HTERT RPE-1 (cell line): ENCODE measurements around the gene EXOC6B.

Source experiments
- in situ Hi-C: fragments of 300-500 bp; cut with MboI; formaldehyde crosslinking; loops from 4 replicates; pipeline ENCODE4 v1.14.3; 2020; ENCODE audit warnings: low sequenced_read_pairs

The EXOC6B gene

DNA sequence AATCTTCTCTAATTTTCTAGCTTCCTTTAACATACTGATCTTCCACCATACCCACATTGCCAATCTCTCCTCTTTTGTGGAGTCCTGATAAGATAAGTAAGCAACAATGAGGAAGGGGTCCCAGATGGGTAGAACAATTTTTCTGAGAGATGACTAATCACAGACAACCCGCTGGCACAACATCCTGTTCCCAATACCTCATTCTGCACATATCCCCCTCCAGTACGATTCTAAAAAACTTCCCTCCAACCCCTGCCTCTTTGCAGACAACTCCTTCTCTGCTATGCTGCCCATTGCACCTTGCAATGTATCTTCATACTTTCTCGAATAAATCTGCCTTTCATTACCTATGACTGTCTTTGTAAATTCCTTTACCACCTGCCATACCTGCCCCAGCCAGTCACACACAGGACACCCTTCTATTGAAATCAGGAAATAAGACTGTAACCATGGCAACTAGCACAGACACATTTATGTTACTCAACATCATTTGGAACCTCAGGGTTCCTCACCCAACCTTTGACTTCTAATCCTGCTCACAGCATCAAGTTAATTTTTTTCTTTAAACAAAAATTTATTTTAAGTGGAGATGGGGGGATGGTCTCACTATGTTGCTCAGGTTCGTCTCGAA lies 7.4 kb upstream of the EXOC6B start:
- in situ Hi-C loops = no loop called here

DNA sequence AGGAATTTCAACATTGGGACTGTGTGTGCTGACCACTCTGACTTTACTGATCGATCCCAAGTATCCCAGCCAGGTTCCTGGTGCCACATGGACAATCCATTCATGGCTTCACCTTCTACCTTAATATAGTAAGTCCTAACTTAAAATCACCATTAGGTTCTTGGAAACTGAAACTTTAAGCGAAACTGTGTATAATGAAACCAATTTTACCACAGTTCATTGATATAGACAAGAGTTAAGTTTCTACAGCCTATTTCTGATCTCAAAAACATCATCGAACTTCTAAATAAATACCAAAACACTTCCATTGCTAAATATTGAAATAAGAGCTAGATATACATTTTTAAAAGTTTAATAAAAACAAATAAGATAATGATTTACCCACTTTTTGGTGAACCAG lies 4.4 kb upstream of the EXOC6B start:
- in situ Hi-C loops = no loop called here

DNA sequence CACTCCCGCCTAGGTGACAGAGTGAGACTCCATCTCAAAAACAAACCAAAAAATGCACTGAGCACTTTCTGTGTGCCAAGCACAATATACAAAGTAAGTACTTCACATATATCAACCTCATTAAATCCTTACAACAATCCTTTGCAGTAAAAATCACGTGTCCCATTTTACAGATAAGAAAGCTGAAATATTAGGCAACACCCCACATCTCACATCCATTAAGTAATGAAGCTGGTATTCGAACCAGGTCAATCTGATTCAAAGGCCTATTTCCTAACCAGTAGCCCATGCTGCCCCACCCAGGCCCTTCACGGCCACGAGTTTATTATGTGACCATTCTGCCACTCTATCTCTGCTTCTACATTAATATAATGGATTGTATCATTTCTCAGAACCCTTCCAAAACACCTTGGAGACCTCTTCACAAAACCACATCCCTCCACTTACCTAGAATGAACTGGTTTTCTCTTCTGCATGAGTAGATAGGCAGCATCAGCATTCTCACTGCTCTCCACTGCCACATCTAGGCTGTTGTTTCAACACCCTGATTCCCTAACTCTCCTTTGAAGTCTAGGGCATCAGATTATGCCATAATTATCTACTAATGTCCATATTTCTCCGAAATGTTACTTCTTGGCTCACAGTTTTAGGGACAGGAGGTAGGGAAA lies 3.1 kb upstream of the EXOC6B start:
- in situ Hi-C loops = no loop called here

DNA sequence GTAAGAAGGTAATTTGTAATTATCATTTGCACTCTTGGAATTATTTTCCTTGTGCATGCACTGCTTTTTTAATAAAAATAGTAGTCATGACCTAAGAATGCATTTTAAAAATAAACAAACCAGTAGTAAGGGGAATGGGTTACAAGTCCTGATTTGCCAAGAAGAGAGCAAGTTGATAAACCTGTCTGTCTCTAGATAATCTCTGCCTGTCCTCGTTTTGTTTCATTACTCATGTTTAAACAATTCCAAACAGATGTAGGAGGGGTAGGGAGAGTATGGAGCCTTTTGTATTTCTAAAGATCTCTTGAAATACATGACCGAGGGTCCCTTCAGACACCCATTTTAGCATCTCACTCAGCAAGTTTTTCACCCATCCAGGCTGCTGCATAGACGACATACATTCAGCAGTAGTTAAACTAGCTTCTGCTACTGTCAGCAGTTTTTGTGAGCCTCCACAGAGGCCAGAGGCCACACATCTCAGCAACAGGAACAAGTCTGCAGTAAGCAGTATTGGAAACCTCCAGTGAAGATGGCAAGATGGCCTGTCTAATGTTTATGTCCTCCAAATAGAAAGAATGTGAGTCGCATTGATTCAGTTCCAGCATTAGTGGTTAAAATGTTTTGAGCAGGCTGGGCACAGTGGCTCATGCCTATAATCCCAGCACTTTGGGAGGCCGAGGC lies 2.3 kb upstream of the EXOC6B start:
- in situ Hi-C loops = no loop called here

DNA sequence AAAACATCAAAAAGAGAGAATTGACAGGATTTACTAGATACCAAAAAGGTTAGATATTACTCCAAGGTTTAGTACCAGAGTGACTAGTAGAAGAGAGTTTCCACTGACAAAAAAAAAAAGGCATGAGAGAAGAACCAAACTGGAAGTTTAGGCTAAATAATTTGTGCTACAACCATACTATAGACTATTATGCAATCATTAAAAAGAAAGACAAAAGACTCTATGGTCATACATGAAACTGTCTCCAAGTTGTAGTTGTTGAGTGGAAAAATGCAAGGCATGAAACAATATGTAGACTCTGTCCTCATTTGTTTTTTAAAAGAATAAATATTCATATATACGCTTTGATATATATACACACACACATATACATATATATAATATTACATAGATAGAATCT lies 1.7 kb upstream of the EXOC6B start:
- in situ Hi-C loops = no loop called here

DNA sequence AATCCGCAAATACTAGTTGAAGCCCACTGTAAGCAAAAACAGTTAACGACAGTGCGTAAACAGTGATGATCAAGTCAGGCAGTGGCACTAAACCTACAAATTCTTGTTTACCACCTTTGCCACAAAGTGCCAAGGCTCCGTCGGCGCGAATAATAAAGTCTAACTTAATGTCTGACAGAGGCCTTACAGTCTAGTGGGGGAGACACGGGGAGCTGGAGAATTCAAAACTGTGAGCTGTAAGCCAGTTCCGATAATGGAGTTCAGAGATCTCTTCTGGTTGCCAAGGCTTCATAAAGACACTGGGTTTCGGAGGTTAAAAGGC lies 284 bp upstream of the EXOC6B start:
- in situ Hi-C loops = no loop called here

DNA sequence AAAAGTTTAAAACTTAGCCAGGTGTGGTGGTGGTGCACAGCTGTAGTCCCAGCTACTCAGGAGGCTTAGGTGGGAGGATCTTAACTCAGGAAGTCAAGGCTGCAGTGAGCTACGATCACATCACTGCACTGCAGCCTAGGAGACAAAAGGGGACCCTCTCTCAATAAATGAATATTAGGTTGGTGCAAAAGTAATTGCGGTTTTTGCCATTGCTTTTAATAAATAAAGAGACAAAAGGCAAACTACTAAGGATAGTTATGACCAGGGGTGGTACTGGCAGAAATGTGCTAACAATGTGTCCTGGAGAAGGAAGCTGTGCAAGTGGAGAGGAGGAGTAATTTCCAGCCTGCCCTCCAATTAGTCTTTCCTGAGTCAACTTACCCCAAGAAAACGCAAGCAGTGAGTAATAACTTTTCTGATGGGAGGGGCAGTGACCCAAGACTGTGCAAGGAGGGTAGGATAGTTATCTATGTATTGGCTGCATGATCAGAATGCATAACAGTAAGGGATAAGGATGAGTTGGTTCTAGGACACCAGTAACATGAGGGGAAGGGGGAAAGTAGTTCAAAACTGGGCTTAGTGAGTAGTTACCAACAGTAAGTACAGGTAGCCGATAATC lies 1.5 kb downstream of the EXOC6B start:
- in situ Hi-C loops = no loop called here

DNA sequence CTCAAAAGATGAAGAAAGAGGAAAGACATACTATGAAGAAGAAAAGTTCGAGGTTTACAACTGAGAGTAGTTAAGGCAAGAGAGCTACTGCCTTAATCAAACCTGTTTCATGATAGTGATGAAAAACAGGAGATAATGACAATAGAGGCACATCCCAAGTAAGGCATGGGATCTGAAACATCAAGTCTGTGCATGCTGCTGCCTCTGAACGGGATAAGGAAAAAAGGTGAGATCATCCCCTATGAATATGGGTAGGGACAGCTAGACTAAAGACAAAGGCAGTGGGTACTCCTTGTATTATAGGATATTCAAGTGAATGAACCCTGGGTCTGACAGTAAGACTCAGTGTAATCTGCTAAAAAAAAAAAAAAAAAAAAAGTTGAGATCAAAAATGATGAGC lies 3.0 kb downstream of the EXOC6B start:
- in situ Hi-C loops = no loop called here

DNA sequence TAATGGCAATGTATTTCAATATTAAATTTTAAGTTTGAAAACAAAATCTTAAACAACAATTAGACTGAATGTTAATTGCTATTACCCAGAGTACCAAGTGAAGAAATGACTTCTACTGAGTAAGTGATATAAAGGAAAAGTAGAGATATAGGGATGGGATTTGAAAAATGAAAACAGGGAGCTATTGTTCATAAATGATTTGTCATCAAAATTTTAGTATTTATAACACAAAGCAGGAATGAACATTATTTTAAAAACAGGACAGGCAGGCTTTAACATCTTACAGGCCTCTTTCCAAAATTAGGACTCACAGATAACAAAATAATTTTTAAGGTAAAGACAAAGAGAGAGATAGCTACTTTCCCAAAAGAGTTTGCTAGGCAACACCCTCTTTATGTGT lies 3.9 kb downstream of the EXOC6B start:
- in situ Hi-C loops = no loop called here

DNA sequence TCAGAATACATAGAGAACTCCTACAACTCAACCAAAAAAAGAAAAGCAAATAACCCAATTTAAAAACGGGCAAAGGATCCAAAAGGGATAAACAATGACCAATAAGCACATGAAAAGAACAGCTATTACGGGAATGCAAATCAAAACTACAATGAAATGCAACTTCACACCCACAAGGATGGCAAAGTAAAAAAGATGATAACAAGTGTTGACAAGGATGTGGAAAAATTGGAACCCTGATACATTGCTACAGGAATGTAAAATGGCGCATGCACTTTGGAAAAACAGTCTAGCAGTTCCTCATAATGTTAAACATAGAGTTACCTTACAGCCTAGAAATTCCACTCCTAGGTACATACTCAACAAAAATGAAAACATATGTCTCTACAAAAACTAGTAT lies 4.7 kb downstream of the EXOC6B start:
- in situ Hi-C loops = no loop called here

DNA sequence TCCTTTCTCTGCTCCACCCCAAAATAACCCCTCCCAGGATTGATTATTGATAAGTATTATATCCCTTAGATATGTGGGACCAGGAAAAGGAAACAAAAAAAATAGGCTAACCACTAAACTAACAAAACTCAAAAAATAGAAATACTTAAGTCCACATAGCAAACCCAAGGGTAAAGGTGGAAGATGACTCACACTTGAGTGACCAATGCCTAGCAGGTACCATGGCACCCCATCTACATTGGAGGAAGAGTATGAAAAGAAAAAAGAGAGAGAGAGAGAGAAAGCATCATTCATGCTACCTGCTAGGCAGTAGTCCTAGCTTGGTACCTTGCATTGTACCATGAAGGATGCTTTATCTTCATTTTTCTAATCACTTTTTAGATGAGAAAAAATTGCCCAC lies 6.3 kb downstream of the EXOC6B start:
- in situ Hi-C loops = no loop called here

DNA sequence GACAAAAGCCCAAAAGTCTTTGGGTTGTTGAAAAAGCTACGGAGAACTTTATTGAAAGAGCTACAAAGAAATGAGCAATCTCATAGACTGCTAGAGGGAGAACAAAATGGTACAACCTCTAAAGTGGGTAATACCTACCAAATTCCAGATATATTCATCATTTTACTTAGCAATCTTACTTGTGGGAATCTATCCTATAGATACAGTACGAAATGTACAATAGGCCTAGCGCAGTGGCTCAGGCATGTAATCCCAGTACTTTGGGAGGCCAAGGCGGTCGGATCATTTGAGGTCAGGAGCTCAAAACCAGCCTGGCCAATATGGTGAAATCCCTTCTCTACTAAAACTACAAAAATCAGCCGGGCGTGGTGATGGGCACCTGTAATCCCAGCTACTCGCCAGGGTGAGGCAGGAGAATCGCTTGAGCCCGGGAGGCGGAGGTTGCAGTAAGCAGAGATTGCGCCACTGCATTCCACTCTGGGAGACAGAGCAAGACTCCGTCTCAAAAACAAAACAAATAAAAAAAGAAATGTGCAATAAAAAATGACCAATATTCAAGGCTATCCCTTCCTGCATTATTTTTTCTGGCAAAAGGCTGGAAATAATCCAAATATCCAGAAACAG lies 10.1 kb downstream of the EXOC6B start:
- in situ Hi-C loops = no loop called here

DNA sequence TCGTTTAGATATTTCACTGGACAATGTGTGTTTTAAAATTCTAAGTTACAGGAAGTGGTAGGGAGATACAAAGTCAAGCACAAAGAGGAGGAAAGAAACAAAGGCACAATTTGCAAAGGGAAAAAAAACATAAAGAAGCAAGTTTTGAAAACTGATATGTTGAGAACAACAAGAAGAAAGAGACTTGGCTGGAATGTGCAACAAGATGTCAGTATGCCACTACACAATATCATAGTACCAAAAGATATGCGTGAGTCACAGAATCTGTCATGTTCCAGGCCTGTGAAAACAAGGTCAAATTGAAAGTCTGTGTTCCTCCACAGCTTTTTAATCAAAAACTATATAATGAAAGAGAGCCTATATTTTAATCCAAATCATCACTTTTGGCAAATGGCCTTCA lies 12.0 kb downstream of the EXOC6B start:
- in situ Hi-C loops = no loop called here

DNA sequence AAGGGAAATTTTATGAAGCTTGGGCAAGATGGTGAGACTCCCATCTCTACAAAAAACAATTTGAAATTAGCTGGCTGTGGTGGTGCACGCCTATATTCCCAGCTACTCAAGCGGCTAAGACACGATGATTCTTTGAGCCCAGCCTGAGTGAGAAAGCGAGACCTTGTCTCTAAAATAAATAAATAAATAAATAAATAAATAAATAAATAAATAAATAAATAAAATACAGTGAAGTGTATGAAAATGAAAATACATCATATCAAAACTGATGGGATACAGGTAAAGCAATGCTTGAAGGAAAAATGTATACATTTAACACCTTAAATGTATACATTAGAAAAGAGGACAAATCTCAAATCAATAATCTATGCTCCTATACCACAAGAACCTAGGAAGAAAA lies 15.7 kb downstream of the EXOC6B start:
- in situ Hi-C loops = no loop called here

DNA sequence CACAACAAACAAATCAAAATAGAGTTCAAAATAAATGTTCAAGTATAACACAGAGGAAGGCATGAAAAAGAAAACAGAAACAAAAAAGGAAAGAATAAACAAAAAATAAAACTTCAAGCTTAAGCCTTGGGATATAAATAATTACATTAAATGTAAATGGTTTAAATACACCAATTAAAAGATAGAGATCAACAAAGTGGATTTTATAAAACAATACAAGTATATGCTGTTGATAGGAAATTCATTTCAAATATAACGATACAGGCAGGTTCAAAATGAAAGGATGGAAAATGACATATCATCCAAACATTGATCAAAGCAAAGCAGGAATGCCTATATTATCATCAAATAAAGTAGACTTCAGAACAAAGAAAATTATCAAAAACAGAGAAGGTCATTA lies 16.7 kb downstream of the EXOC6B start:
- in situ Hi-C loops = no loop called here

DNA sequence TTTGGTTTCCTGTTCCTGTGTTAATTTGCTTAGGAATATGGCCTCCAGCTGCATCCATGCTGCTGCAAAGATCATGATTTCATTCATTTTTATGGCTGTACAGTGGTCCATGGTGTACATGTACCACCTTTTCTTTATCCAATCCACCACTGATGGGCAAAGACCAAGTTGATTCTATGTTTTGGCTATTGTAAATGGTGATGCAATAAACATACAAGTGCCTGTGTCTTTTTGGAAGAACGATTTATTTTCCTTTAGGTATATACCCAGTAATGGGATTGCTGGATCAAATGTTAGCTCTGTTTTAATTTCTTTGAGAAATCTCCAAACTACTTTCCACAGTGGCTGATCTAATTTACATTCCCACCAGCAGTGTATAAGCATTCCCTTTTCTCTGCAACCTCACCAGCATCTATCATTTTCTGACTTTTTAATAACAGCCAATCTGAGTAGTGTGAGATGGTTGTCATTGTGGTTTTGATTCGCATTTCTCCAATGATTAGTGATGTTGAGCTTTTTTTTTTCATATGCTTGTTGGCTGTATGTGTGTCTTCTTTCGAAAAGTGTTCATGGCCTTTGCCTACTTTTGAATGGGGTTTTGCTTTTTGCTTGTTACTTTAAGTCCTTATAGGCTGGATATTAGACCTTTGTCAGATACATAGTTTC lies 19.4 kb downstream of the EXOC6B start:
- in situ Hi-C loops = no loop called here

DNA sequence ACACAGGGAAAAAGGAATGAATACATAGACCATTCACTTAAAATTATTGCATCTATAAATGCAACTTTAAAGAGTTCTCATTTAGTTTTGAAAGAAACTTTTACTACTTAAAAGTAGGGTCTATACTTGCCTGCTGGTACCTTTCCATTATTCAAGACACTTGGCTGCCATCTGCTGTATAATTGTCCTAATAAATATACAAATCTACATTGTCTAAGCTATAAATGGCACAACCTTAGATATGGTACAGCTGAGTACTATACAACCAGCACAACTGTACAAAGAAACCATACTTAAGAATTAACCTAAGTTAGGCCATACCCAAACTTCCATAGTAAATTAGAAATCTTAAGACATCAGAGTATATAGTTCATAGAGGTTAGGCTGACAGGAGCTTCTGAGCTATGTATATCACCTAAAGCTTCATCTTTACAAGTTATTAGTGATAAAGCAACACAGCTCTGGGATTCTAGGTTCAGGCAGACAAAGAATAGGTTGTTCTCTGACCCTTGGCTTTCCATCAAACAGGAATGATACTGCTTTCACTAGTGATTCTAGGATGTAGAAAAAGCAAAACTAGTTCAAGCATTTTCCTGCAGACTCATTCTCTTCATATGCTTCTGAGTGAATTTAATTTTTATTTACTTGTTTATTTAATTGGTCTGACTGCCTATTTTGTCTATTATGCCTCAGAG lies 22.1 kb downstream of the EXOC6B start:
- in situ Hi-C loops = no loop called here

DNA sequence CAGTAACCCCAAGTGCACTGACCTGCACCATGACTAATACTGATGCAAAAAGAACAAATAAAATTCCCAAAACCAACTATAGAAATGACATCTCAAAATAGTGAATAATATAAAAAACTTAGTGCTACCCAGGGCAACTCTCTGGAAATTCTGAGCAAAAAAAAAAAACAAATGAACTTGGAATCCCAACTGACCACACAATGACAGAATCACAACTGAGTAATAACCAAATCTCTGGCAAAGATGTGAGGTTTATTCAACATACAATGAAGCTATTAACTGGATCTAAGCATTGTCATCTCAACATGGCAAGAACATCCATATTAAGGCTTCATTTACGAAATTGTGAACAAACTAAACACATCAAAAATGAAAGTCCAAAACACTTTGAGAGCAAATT lies 22.7 kb downstream of the EXOC6B start:
- in situ Hi-C loops = no loop called here

DNA sequence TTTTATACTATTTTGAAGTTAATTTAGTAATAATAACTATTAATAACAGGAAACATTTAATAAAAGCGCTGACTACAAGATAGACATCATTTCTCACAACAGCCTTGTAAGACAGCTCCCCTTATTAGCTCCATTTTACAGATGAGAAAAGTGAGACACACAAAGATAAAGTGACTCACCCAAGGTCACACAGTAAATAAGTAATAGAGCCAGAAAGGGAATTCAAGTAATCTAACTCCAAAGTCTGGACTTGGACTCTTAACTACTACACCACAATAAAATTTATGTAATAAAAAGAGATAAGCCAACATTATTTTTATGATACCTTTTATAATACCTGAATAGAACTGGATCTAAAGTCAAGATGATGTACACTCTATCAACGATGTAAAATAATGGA lies 25.3 kb downstream of the EXOC6B start:
- in situ Hi-C loops = no loop called here

DNA sequence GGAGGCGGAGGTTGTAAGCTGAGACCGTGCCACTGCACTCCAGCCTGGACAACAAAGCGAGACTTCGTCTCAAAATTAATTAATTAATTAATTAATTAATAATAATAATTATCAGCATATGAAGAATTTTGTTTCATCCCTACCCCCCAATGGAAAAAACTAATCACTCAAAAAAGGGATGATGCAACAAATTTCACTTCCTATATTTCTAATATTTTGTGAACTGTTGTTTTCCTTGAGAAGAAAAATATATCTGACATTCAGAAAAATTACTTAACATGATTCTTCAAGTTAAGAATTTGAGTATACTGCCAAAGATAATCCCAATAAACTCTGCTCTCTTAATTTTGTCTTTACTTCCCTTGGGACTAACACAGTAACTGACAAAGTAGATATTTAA lies 28.1 kb downstream of the EXOC6B start:
- in situ Hi-C loops = no loop called here

DNA sequence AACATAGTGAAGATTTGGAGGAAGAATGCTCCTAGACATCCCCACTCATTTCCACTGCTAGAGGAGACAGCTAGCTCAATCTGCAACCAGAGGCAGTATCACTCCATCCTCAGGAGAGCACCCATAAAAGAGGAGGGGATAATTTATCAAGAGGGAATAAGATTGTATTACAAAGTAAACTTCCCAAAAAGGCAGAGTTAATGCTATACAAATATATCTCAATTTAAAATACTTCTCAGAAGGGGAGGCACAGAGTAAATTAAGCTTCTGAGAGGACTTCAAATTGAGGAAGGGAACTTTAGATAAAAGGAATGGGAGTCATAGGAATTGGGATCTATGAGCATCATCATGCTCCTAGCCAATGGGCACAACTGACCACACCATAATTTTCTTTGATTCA lies 29.1 kb downstream of the EXOC6B start:
- in situ Hi-C loops = no loop called here
